Loucy (cell line): ENCODE results near the gene TXNRD1.

Source experiments
- H2AFZ ChIP-seq: fragments of 200-600 bp; sonication (generic); 2 replicates; pipeline ENCODE4 v1.6.0; 2016; ENCODE audit warnings: antibody characterized with exemption, mild to moderate bottlenecking, low read length, moderate library complexity
- H3F3A ChIP-seq: fragments of 200-600 bp; 2 replicates; pipeline ENCODE4 v1.6.0; 2016; ENCODE audit warnings: antibody characterized with exemption, low read depth, mild to moderate bottlenecking
- H3K27me3 ChIP-seq: fragments of 200-600 bp; sonication (generic); 2 replicates; pipeline ENCODE4 v1.6.1; 2014; ENCODE audit warnings: low read length, mild to moderate bottlenecking; ENCODE audit not compliant: insufficient read depth, poor library complexity, severe bottlenecking
- H3K36me3 ChIP-seq: fragments of 200-600 bp; sonication (generic); 2 replicates; pipeline ENCODE4 v1.6.1; 2016; ENCODE audit warnings: low read length; ENCODE audit not compliant: insufficient read depth
- H3K4me1 ChIP-seq: fragments of 200-600 bp; sonication (generic); 2 replicates; pipeline ENCODE4 v1.5.1; 2014; ENCODE audit warnings: low read length, mild to moderate bottlenecking; ENCODE audit not compliant: insufficient read depth, poor library complexity, severe bottlenecking
- H3K4me2 ChIP-seq: fragments of 200-600 bp; sonication (generic); 2 replicates; pipeline ENCODE4 v1.6.0; 2014; ENCODE audit warnings: antibody characterized with exemption, low read length, low read depth, mild to moderate bottlenecking; ENCODE audit not compliant: poor library complexity, severe bottlenecking
- H3K4me3 ChIP-seq: fragments of 200-600 bp; sonication (generic); 2 replicates; pipeline ENCODE4 v1.5.1; 2014; ENCODE audit warnings: low read length, mild to moderate bottlenecking, mixed read lengths; ENCODE audit not compliant: poor library complexity, severe bottlenecking
- H3K79me2 ChIP-seq: fragments of 200-600 bp; sonication (generic); 2 replicates; pipeline ENCODE4 v1.6.1; 2014; ENCODE audit warnings: low read length; ENCODE audit not compliant: insufficient read depth
- H3K9ac ChIP-seq: fragments of 200-600 bp; sonication (generic); 2 replicates; pipeline ENCODE4 v1.6.0; 2014; ENCODE audit warnings: mild to moderate bottlenecking, low read depth, low read length, moderate library complexity; ENCODE audit not compliant: poor library complexity, severe bottlenecking
- H3K9me2 ChIP-seq: fragments of 200-600 bp; sonication (generic); replicated peaks from 2 replicates; pipeline ENCODE4 v1.6.1; 2016; ENCODE audit warnings: low read depth, low read length, mixed read lengths
- H3K9me3 ChIP-seq: fragments of 200-600 bp; sonication (generic); 2 replicates; pipeline ENCODE4 v1.6.1; 2014; ENCODE audit warnings: mild to moderate bottlenecking, antibody characterized with exemption, low read length, low read depth; ENCODE audit not compliant: insufficient read depth
- H4K20me1 ChIP-seq: fragments of 200-600 bp; sonication (generic); 2 replicates; pipeline ENCODE4 v1.6.0; 2014; ENCODE audit warnings: antibody characterized with exemption, low read length, mild to moderate bottlenecking; ENCODE audit not compliant: insufficient read depth, poor library complexity, severe bottlenecking
- CTCF ChIP-seq: fragments of 200-600 bp; sonication (generic); conservative IDR thresholded peaks from 2 replicates; pipeline ENCODE4 v1.5.1; 2014; ENCODE audit warnings: mild to moderate bottlenecking, antibody characterized with exemption, low read length
- EZH2phosphoT487 ChIP-seq: fragments of 200-600 bp; IDR thresholded peaks from 2 replicates; pipeline ENCODE4 v1.6.1; 2018; ENCODE audit warnings: antibody characterized with exemption, mild to moderate bottlenecking, moderate library complexity, borderline replicate concordance

TXNRD1 gene

GRCh38 chr12:104296718-104297117 is 81.1 kb downstream of the TXNRD1 start:
- H3F3A ChIP-seq = no peaks in the 10 kb centered on the region
- no peak for TF ChIP-seq CTCF
- TF ChIP-seq EZH2phosphoT487 = no peak

GRCh38 chr12:104297477-104298113 is 82.0 kb downstream of the TXNRD1 start:
- Histone ChIP-seq H3K9me2 (no peaks in the 10 kb centered on the region), H3K4me2 (peak overlapping the region; percentile 12), H3K79me2 (peaks cover 92% of the 10 kb centered on the region), H3K9me3 (no peaks in the 10 kb centered on the region), H4K20me1 (peaks cover 87% of the 10 kb centered on the region), H3K27me3 (no peaks in the 10 kb centered on the region), H3K4me1 (peaks cover 14% of the 10 kb centered on the region), H3F3A (no peaks in the 10 kb centered on the region), H3K4me3 (no peak overlapping the region), H3K9ac (no peak overlapping the region), H3K36me3 (peaks cover 41% of the 10 kb centered on the region), H2AFZ (no peak overlapping the region)
- TF ChIP-seq CTCF (no peak), EZH2phosphoT487 (no peak)

More at GRCh38 chr12:104296718-104297117, 81.1 kb downstream of the TXNRD1 start:
- peaks cover 45% of the 10 kb centered on the region for H3K36me3 ChIP-seq
- no peaks in the 10 kb centered on the region for H3K27me3 ChIP-seq
- H3K9ac ChIP-seq = no peak overlapping the region
- no peaks in the 10 kb centered on the region for H3K9me2 ChIP-seq
- peaks cover 14% of the 10 kb centered on the region for H3K4me1 ChIP-seq
- H3K9me3 ChIP-seq = no peaks in the 10 kb centered on the region
- H3K4me2 ChIP-seq = peak overlapping the region; percentile 14
- peaks cover 92% of the 10 kb centered on the region for H3K79me2 ChIP-seq
- no peak overlapping the region for H2AFZ ChIP-seq
- H3K4me3 ChIP-seq = no peak overlapping the region
- H4K20me1 ChIP-seq = peaks cover 85% of the 10 kb centered on the region

- H4K20me1 ChIP-seq = peaks cover 94% of the 10 kb centered on the region
- H3K4me1 ChIP-seq = peaks cover 14% of the 10 kb centered on the region
- peaks cover 46% of the 10 kb centered on the region for H3K36me3 ChIP-seq
- H3K27me3 ChIP-seq = no peaks in the 10 kb centered on the region
- H3F3A ChIP-seq = no peaks in the 10 kb centered on the region
- peaks cover 97% of the 10 kb centered on the region for H3K79me2 ChIP-seq
- H3K9ac ChIP-seq = no peak overlapping the region
- H2AFZ ChIP-seq = no peak overlapping the region
- TF ChIP-seq CTCF (no peak), EZH2phosphoT487 (no peak)
- no peak overlapping the region for H3K4me2 ChIP-seq
- H3K9me3 ChIP-seq = no peaks in the 10 kb centered on the region
- no peaks in the 10 kb centered on the region for H3K9me2 ChIP-seq
- H3K4me3 ChIP-seq = no peak overlapping the region
These were observed 84.4 kb downstream of the TXNRD1 start for GRCh38 chr12:104299842-104300481.
